ENCODE data around the gene GLUL. TPM values are rescaled to one million over a fixed set of nuclear protein-coding genes. Genes with fewer than 3 reads are reported as not detected.

The GLUL gene
- total and polyA plus RNA-seq, 4 donors: 694 to 1,089 (median 806) TPM

GRCh38 chr1:182374101-182374834 lies 17.3 kb downstream of the GLUL start:
- DNase-seq (ENCODE audit: low read depth in 4 of 6, low spot score in 6 of 6): no peak

GRCh38 chr1:182370532-182370931 lies 21.1 kb downstream of the GLUL start:
- Histone ChIP-seq H3K36me3 (ENCODE audit: control insufficient read depth, insufficient read depth, low read length) (no peaks in the 10 kb centered on the region), H3K27ac (ENCODE audit: low read depth, low read length) (no peak overlapping the region), H3K4me3 (ENCODE audit: low read depth, low read length) (no peak overlapping the region), H3K4me1 (ENCODE audit: control insufficient read depth, insufficient read depth, low read length) (no peaks in the 10 kb centered on the region), H3K9me3 (ENCODE audit: control insufficient read depth, insufficient read depth, low read length) (no peaks in the 10 kb centered on the region), H3K27me3 (ENCODE audit: control insufficient read depth, insufficient read depth, low read length) (no peaks in the 10 kb centered on the region)
- WGBS (ENCODE audit: insufficient coverage): 38% methylated on average over 2 of the region's 3 CpGs
- no peak for DNase-seq (ENCODE audit: low read depth in 4 of 6, low spot score in 6 of 6)

More at GRCh38 chr1:182374101-182374834, 17.3 kb downstream of the GLUL start:
- H3K27ac ChIP-seq (ENCODE audit: low read depth, low read length): no peak overlapping the region
- H3K36me3 ChIP-seq (ENCODE audit: control insufficient read depth, insufficient read depth, low read length): no peaks in the 10 kb centered on the region
- WGBS (ENCODE audit: insufficient coverage): 94% methylated on average over 4 of the region's 5 CpGs
- no peaks in the 10 kb centered on the region for H3K9me3 ChIP-seq (ENCODE audit: control insufficient read depth, insufficient read depth, low read length)
- no peak overlapping the region for H3K4me3 ChIP-seq (ENCODE audit: low read depth, low read length)
- H3K4me1 ChIP-seq (ENCODE audit: control insufficient read depth, insufficient read depth, low read length): no peaks in the 10 kb centered on the region
- H3K27me3 ChIP-seq (ENCODE audit: control insufficient read depth, insufficient read depth, low read length): no peaks in the 10 kb centered on the region

- H3K27ac ChIP-seq (ENCODE audit: low read depth, low read length): no peak overlapping the region
- WGBS (ENCODE audit: insufficient coverage): 64% methylated on average over 3 of the region's 4 CpGs
- no peak overlapping the region for H3K4me3 ChIP-seq (ENCODE audit: low read depth, low read length)
- H3K4me1 ChIP-seq (ENCODE audit: control insufficient read depth, insufficient read depth, low read length): no peaks in the 10 kb centered on the region
- no peaks in the 10 kb centered on the region for H3K9me3 ChIP-seq (ENCODE audit: control insufficient read depth, insufficient read depth, low read length)
- no peaks in the 10 kb centered on the region for H3K27me3 ChIP-seq (ENCODE audit: control insufficient read depth, insufficient read depth, low read length)
- H3K36me3 ChIP-seq (ENCODE audit: control insufficient read depth, insufficient read depth, low read length): no peaks in the 10 kb centered on the region
- no peak for DNase-seq (ENCODE audit: low read depth in 4 of 6, low spot score in 6 of 6)
These were observed 22.7 kb downstream of the GLUL start for GRCh38 chr1:182368903-182369302.

- Histone ChIP-seq H3K4me1 (ENCODE audit: control insufficient read depth, insufficient read depth, low read length) (no peaks in the 10 kb centered on the region), H3K9me3 (ENCODE audit: control insufficient read depth, insufficient read depth, low read length) (no peaks in the 10 kb centered on the region), H3K27me3 (ENCODE audit: control insufficient read depth, insufficient read depth, low read length) (no peaks in the 10 kb centered on the region), H3K4me3 (ENCODE audit: low read depth, low read length) (no peak overlapping the region), H3K27ac (ENCODE audit: low read depth, low read length) (no peak overlapping the region), H3K36me3 (ENCODE audit: control insufficient read depth, insufficient read depth, low read length) (no peaks in the 10 kb centered on the region)
- no CpG with 5 or more reads among the region's 4 CpGs for WGBS (ENCODE audit: insufficient coverage)
- no peak for DNase-seq (ENCODE audit: low read depth in 4 of 6, low spot score in 6 of 6)
These were observed 23.2 kb downstream of the GLUL start for GRCh38 chr1:182368358-182368757.

GRCh38 chr1:182367926-182368325 lies 23.7 kb downstream of the GLUL start:
- Histone ChIP-seq H3K27ac (ENCODE audit: low read depth, low read length) (no peak overlapping the region), H3K4me3 (ENCODE audit: low read depth, low read length) (no peak overlapping the region), H3K4me1 (ENCODE audit: control insufficient read depth, insufficient read depth, low read length) (no peaks in the 10 kb centered on the region), H3K27me3 (ENCODE audit: control insufficient read depth, insufficient read depth, low read length) (no peaks in the 10 kb centered on the region), H3K36me3 (ENCODE audit: control insufficient read depth, insufficient read depth, low read length) (no peaks in the 10 kb centered on the region), H3K9me3 (ENCODE audit: control insufficient read depth, insufficient read depth, low read length) (no peaks in the 10 kb centered on the region)
- DNase-seq (ENCODE audit: low read depth in 4 of 6, low spot score in 6 of 6): no peak
- no CpG with 5 or more reads among the region's 2 CpGs for WGBS (ENCODE audit: insufficient coverage)

GRCh38 chr1:182366596-182366995 lies 25.0 kb downstream of the GLUL start:
- WGBS (ENCODE audit: insufficient coverage): 95% methylated on average over 2 of the region's 2 CpGs
- Histone ChIP-seq H3K27ac (ENCODE audit: low read depth, low read length) (no peak overlapping the region), H3K9me3 (ENCODE audit: control insufficient read depth, insufficient read depth, low read length) (no peaks in the 10 kb centered on the region), H3K36me3 (ENCODE audit: control insufficient read depth, insufficient read depth, low read length) (no peaks in the 10 kb centered on the region), H3K27me3 (ENCODE audit: control insufficient read depth, insufficient read depth, low read length) (no peaks in the 10 kb centered on the region), H3K4me3 (ENCODE audit: low read depth, low read length) (no peak overlapping the region), H3K4me1 (ENCODE audit: control insufficient read depth, insufficient read depth, low read length) (no peaks in the 10 kb centered on the region)
- no peak for DNase-seq (ENCODE audit: low read depth in 4 of 6, low spot score in 6 of 6)

GRCh38 chr1:182359645-182360044 lies 31.9 kb downstream of the GLUL start:
- no peak overlapping the region for H3K4me3 ChIP-seq (ENCODE audit: low read depth, low read length)
- H3K27ac ChIP-seq (ENCODE audit: low read depth, low read length): no peak overlapping the region
- H3K4me1 ChIP-seq (ENCODE audit: control insufficient read depth, insufficient read depth, low read length): no peaks in the 10 kb centered on the region
- no peaks in the 10 kb centered on the region for H3K9me3 ChIP-seq (ENCODE audit: control insufficient read depth, insufficient read depth, low read length)
- H3K36me3 ChIP-seq (ENCODE audit: control insufficient read depth, insufficient read depth, low read length): no peaks in the 10 kb centered on the region
- no peak for DNase-seq (ENCODE audit: low read depth in 4 of 6, low spot score in 6 of 6)
- WGBS (ENCODE audit: insufficient coverage): 35% methylated on average over 5 of the region's 7 CpGs
- H3K27me3 ChIP-seq (ENCODE audit: control insufficient read depth, insufficient read depth, low read length): no peaks in the 10 kb centered on the region

GRCh38 chr1:182357913-182358312 lies 33.7 kb downstream of the GLUL start:
- Histone ChIP-seq H3K4me3 (ENCODE audit: low read depth, low read length) (no peak overlapping the region), H3K36me3 (ENCODE audit: control insufficient read depth, insufficient read depth, low read length) (no peaks in the 10 kb centered on the region), H3K27ac (ENCODE audit: low read depth, low read length) (no peak overlapping the region), H3K4me1 (ENCODE audit: control insufficient read depth, insufficient read depth, low read length) (no peaks in the 10 kb centered on the region), H3K27me3 (ENCODE audit: control insufficient read depth, insufficient read depth, low read length) (no peaks in the 10 kb centered on the region), H3K9me3 (ENCODE audit: control insufficient read depth, insufficient read depth, low read length) (no peaks in the 10 kb centered on the region)
- DNase-seq (ENCODE audit: low read depth in 4 of 6, low spot score in 6 of 6): peak in 2 of 6 donors; percentile 16 to 35
- WGBS (ENCODE audit: insufficient coverage): 30% methylated on average over 3 of the region's 4 CpGs

- Histone ChIP-seq H3K4me1 (ENCODE audit: control insufficient read depth, insufficient read depth, low read length) (no peaks in the 10 kb centered on the region), H3K27me3 (ENCODE audit: control insufficient read depth, insufficient read depth, low read length) (no peaks in the 10 kb centered on the region), H3K9me3 (ENCODE audit: control insufficient read depth, insufficient read depth, low read length) (no peaks in the 10 kb centered on the region), H3K27ac (ENCODE audit: low read depth, low read length) (no peak overlapping the region), H3K4me3 (ENCODE audit: low read depth, low read length) (no peak overlapping the region), H3K36me3 (ENCODE audit: control insufficient read depth, insufficient read depth, low read length) (no peaks in the 10 kb centered on the region)
- WGBS (ENCODE audit: insufficient coverage): 86% methylated on average over 1 of the region's 2 CpGs
- no peak for DNase-seq (ENCODE audit: low read depth in 4 of 6, low spot score in 6 of 6)
These were observed 34.4 kb downstream of the GLUL start for GRCh38 chr1:182357171-182357570.

GRCh38 chr1:182355723-182356098 lies 35.9 kb downstream of the GLUL start:
- no peak overlapping the region for H3K4me3 ChIP-seq (ENCODE audit: low read depth, low read length)
- no peaks in the 10 kb centered on the region for H3K4me1 ChIP-seq (ENCODE audit: control insufficient read depth, insufficient read depth, low read length)
- no peaks in the 10 kb centered on the region for H3K27me3 ChIP-seq (ENCODE audit: control insufficient read depth, insufficient read depth, low read length)
- WGBS (ENCODE audit: insufficient coverage): no CpG with 5 or more reads among the region's 2 CpGs
- no peaks in the 10 kb centered on the region for H3K9me3 ChIP-seq (ENCODE audit: control insufficient read depth, insufficient read depth, low read length)
- no peak overlapping the region for H3K27ac ChIP-seq (ENCODE audit: low read depth, low read length)
- no peaks in the 10 kb centered on the region for H3K36me3 ChIP-seq (ENCODE audit: control insufficient read depth, insufficient read depth, low read length)
- no peak for DNase-seq (ENCODE audit: low read depth in 4 of 6, low spot score in 6 of 6)

Data from spinal cord (tissue), 10 donors.